HG03135 (cell line): ENCODE measurements around the gene ZNF320.
A peak's percentile ranks its signal among the peaks of the same experiment; 100 is the strongest.
"Not testable (repeated sequence)": the region's sequence is repeated elsewhere in the genome, so short reads cannot be mapped to it uniquely, and the experiment has no call there.

Source experiments
- ATAC-seq: cut with Tn5 transposase; IDR thresholded peaks from one replicate; pipeline ENCODE4 v1.9.1; 2021; ENCODE audit warnings: mild to moderate bottlenecking, moderate library complexity; ENCODE audit not compliant: unreplicated experiment

Gene ZNF320

GRCh38 chr19:52897138-52897935 is at the start of gene ZNF320:
ZNF320 (minus strand) TSS chr19:52897635; CDS start chr19:52890255, 7,380 bp downstream.
- ATAC-seq, result peak; percentile 95

- no peak for ATAC-seq
Observed at GRCh38 chr19:52946322-52947310, 49.2 kb upstream of the ZNF320 start.

GRCh38 chr19:52945652-52946321 is 48.4 kb upstream of the ZNF320 start:
- ATAC-seq, result no peak

- not testable (repeated sequence) for ATAC-seq
Observed at GRCh38 chr19:52944703-52945493, 47.5 kb upstream of the ZNF320 start.

- ATAC-seq, result no peak
Observed at GRCh38 chr19:52943884-52944643, 46.6 kb upstream of the ZNF320 start.

- ATAC-seq, result no peak
Observed at GRCh38 chr19:52943134-52943883, 45.9 kb upstream of the ZNF320 start.

- ATAC-seq, result peak; percentile 97
Observed at GRCh38 chr19:52942386-52943133, 45.1 kb upstream of the ZNF320 start.

GRCh38 chr19:52941941-52942385 is 44.5 kb upstream of the ZNF320 start:
- ATAC-seq, result peak; percentile 23

GRCh38 chr19:52941523-52941922 is 44.1 kb upstream of the ZNF320 start:
- not testable (repeated sequence) for ATAC-seq

GRCh38 chr19:52940905-52941304 is 43.5 kb upstream of the ZNF320 start:
- not testable (repeated sequence) for ATAC-seq

- no peak for ATAC-seq
Observed at GRCh38 chr19:52938761-52939160, 41.3 kb upstream of the ZNF320 start.

GRCh38 chr19:52936954-52937325 is 39.5 kb upstream of the ZNF320 start:
- no peak for ATAC-seq

- no peak for ATAC-seq
Observed at GRCh38 chr19:52936151-52936953, 38.9 kb upstream of the ZNF320 start.

GRCh38 chr19:52935434-52935833 is 38.0 kb upstream of the ZNF320 start:
- ATAC-seq, result no peak

- not testable (repeated sequence) for ATAC-seq
Observed at GRCh38 chr19:52924641-52925040, 27.2 kb upstream of the ZNF320 start.

- ATAC-seq, result no peak
Observed at GRCh38 chr19:52923778-52924593, 26.6 kb upstream of the ZNF320 start.
